HG03442 (cell line): ENCODE results near the gene HNRNPU.
A peak's percentile ranks its signal among the peaks of the same experiment; 100 is the strongest.

Experiments used
- ATAC-seq: cut with Tn5 transposase; IDR thresholded peaks from one replicate; pipeline ENCODE4 v1.9.1; 2021; ENCODE audit warnings: mild to moderate bottlenecking, moderate library complexity; ENCODE audit not compliant: unreplicated experiment

The HNRNPU gene

DNA sequence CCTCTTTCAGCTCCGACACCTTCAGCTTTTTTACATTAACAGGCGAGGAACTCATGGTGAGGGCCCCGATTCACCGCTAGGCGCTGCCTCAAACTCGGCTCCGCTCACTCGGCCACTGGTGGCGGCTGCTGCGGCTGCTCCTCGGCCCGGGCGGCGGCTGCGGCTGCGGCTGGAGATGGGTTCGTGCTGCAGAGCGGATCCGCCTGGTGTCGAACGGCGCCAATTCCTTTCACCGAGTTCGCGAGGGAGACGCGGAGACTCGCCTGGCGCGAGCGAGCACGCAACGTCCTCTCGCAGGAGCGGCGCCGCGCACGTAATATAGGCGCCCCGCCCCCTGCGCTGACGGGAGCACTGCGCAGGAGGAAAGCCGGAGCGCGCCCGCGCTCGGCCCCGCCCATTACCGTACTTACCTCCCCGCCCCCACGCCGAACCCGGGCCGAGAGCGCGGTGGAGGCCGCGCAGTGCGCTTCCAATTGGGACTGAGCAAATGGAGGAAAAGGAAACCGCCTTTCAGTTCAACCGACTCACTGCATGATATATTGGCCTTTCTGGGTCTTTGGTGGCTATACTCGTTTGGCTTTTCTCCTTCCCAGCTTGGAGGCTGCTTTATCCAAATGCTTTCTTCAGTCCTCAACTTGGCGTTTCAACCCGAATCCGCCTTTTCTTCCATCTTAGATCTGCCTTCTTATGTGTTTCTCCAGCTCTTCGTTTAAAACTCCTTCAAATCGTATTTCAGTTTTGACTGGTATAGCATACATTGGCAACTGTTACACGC, at the start of gene HNRNPU:
Gene HNRNPU, minus strand, starts transcription at position 291 of the 775 bp plus-strand sequence. Its CDS starts 236 bp downstream, at position 55.
- ATAC-seq, result peak; percentile 65

DNA sequence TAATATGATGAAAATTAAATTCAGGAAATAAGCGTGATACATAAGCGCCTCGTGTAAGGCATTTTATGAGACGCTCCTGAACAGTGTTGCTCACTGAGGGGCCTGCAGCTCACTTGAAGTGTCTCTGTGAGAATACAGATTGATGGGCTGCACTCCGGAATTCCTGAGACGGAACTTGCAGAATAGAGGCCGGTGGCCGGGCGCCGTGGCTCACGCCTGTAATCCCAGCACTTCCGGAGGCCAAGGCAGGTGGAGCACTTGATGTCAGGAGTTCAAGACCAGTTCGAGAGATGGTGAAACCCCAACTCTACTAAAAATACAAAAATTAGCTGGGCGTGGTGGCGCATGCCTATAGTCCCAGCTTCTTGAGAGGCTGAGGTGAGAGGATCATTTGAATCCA, 49.5 kb upstream of the HNRNPU start:
- ATAC-seq, result no peak

DNA sequence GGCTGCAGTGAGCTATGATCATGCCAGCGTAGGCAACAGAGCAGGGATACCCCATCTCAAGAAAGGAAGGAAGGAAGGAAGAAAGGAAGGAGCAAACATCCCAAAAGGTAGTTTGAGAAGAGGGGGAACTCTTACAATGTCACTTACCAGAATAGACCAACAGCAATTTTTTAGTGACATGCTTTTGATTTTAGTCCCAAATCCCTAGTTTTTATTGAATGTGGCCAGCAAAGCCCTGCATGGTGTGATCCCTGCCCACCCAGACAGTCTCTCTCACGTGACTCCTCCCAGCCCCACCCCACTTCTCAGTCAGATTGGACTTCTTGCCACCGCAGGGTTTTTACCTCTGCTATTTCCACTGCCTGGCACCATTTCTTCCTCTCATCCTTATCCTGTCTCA, 39.8 kb upstream of the HNRNPU start:
- ATAC-seq, result no peak

DNA sequence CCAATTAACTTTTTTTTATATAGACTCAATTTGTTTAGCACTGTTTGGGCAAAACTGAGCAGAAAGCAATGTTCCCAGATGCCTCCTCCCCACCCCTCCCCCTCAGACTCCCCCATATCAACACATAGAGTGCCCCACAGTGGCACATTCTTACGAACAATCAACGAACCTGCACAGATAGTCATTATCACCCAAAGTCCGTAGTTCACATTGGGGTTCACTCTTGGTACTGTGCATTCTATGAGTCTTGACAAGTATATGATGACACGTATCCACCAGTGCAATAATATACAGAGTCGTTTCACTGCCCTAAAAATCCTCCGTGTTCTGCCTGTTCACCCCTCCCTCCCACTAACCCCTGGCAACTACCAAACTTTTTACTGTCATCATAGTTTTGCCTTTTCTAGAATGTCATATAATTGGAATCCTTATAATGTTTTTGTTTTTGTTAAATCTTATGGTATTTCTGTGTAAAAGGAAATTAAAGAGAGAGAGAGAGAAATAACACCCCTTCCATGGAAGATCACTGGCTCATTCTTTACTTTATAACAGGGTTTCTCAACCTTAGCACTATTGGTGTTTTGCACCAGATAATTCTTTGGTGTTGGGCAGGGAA, 37.2 kb upstream of the HNRNPU start:
- ATAC-seq, result no peak

DNA sequence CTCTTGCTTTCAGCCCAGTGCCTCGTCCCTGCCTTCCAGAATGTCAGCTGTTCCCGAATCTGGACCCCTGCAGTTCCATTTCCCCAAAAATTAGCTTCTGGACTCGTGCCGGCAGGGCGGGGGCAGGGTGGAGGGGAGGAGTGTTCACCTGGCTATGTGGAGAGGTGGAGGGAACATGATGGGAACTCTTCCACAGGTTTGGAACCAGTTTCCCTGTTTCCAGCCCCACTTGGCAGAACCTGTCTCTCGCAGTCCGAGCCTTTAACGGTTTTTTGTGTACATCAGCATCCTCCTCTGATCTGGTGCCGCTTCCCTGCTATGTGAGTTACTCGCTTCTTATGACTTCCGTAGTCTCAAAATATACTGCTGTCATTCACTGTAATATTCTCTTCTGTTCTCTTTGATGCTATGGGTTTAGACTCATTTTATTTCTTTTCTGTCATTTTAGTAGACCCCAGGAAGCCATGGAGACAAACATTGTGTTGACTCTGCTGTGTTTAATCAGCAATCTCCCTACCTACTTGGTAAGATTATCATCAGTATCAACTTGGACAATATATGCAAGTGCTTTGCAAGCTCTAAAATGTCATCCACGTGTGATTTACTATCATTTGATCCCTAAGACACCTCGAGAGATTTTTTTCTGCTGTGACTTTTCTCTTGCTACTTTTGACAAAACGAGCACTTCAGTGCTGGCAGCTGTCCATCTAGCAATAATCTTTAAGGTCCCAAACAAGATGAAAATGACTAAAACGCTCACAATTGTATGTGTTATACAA, 33.3 kb upstream of the HNRNPU start:
- no peak for ATAC-seq

DNA sequence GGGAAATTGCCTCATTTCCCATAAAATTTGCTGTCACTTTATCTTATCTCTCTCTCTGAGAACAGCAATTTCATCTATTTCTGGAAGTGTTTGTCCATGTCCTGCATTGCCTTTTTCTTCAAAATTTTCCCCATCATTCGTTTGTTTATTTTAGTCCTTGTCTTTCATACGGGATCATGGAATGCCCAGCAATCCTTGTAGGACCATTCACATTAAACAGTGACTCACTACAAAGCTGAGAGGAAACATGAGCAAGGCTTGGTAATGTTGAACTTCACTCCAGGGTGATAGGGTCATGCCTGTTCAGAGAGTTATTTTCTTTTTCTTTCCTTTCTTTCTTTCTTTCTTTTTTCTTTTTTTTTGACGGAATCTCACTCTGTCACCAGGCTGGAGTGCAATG, 32.2 kb upstream of the HNRNPU start:
- ATAC-seq, result no peak

DNA sequence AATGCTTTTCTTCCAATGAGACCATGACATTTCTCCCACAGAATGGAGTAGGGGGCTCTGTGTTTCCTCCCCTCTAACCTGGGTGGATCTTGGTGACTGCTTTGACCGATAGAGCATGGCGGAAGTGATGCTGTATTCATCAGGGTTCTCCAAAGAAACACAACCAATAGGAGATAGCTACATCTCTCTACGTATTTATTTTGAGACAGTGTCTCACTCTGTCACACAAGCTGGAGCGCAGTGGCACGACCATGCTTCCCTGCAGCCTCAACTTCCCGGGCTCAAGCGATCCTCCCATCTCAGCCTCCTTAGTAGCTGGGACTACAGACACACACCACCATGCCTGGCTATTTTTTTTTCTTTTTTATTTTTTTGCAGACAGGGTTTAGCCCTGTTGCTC, 29.5 kb upstream of the HNRNPU start:
- ATAC-seq, result no peak

DNA sequence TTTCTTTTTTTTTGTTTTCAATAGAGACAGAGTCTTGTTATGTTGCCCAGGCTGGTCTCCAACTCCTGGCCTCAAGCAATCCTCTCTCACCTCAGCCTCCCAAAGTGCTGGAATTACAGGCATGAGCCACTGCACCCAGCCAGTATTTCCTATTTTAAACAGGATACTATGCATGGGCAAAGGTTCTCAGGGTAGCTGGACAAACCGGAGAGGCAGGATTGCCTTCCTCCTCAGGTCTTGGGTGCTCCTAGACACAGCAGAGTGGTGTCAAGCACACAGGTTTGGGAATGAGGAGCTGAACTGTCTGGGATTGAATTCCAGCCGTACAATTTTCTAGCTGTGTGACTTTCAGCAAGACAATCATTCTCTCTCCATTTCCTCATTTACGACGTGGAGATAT, 22.9 kb upstream of the HNRNPU start:
- ATAC-seq, result no peak

DNA sequence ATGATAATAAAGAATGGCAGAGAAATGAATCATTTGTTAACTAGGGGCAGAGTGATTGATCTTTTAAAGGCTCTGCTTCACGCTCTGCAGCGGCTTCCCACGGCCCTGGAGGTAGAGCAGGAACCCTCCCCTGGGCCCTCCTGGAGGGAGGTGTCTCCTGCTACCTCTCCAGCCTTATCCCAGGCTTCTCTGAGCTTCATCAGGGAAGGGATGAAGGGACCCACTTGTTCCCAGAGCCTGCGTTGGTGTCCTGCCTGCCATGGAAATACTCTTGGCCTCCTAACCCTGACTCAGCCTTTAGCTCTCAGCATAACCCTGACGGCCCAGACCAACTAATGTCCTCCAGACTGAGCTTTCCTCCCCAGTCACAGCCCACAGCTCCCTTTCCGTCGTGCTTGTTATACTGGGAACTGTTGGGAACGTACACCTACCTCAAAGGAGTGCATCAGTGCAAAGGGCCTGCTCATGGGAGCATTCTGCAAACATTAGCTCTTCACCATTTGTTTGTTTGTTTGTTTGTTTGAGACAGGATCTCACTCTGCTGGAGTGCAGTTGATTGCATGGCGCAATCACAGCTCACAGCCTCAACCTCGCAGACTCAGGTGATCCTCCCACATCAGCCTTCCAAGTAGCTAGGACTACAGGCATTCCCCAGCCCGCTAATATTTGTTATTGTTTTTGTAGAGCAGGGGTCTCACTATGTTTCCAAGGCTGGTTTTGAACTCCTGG, 17.4 kb upstream of the HNRNPU start:
- no peak for ATAC-seq

DNA sequence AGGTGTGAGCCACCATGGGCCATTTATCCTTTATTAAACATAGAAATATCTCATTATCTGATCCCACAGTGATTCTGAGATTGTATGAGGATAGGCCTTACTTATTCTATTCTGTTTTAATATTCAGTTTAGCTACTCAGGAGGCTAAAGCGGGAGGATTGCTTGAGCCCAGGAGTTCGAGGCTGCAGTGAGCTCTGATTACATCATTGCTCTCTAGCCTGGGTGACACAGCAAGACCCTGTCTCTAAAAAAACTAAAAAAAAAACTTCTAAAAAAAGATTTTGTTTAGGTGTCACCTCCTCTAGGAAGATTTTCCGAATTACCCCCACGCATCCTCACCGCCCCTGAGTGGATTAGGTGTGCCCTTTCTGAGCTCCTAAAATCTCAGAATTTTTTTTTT, 14.3 kb upstream of the HNRNPU start:
- no peak for ATAC-seq

DNA sequence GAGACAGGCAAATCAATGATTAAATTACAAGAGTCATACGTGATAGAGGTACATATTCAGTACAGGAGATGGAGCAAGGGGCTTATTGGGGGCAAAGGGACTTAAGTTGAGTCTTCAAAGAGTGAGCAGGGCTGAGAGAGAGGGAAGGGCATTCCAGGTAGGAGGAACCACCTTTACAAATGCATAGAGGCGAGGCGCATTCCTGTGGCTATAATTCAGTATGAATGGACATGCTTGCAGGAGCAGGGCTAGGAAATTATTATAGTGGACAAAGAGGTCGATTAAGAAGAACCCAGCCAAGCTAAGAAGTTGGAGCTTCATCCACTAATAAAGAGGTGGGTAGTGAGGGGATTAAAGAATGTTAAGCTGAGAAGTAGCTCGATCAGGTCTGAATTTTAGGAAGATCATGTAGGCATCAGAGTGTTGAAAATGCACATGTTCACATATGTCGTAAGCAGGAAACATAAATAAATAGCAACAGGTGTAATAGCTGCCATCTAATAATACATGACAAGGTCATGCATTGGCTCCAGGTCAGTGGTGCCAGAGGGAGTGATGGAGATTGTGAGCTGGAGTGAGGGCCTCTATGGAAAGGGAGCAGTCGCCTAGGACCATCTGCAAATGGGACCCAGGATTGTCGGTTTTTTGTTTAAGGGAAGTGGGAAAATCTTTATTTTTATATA, 12.0 kb upstream of the HNRNPU start:
- no peak for ATAC-seq

DNA sequence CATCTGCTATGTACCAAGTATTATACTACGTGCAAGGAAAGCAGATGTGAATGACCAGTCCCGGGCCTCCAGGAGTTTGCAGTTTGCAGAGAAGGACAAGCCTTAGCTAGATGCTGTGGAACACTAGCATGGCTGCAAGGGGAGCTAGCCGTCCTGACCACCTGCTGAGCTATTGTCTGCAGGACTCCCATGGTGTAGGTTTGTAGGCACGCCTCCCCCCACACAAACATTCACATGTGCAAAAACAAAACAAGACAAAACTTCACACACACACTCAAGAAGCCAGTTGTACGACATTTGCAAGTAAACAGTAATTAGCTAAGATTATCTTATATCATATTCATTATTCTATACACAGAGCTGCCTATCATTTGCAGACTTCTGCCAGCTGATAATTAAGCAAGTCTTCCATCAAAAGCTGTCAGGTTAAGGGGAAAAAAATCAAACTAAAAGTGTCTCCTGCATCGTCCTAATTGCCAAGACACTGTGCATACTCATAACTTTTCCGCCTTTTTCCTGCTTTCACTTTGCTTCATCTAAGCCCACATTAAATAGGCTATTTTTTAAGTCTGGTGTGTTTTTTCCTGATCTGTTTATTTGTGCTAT, 10.7 kb upstream of the HNRNPU start:
- no peak for ATAC-seq

DNA sequence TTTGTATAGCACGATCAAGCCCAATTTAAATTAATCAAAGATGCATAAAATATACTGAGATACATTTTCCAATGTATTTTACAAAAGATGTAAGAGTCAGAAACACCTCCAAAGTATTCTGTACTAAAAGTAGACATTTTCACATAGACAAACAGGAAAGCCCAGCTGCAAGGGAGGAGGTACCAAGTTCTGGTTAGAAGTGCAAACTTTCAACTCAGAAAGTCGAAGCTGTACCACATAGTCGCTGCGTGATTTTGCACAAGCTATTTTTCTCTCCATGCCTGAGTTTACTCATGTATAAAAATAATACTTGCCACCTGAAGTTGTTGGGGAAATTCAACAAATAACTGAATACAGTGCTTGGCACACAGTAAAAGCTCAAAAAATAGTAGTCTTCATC, 5.6 kb upstream of the HNRNPU start:
- ATAC-seq, result no peak

DNA sequence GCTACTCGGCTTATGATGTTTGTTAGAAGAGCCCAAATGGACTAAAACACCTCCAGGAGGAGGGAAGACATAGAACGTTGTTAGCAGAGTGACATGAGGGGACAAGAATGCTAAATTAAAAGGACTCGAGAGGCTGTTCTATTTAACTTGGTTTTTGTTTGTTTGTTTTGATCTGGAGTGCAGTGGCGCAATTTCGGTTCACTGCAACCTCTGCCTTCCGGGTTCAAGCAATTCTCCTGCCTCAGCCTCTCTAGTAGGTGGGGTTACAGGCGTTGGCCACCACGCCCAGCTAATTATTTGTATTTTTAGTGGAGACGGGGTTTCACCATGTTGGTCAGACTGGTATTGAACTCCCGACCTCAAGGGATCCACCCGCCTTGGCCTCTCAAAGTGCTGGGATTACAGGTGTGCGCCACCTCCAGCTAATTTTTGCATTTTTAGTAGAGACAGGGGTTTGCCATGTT, 5.1 kb upstream of the HNRNPU start:
- no peak for ATAC-seq

DNA sequence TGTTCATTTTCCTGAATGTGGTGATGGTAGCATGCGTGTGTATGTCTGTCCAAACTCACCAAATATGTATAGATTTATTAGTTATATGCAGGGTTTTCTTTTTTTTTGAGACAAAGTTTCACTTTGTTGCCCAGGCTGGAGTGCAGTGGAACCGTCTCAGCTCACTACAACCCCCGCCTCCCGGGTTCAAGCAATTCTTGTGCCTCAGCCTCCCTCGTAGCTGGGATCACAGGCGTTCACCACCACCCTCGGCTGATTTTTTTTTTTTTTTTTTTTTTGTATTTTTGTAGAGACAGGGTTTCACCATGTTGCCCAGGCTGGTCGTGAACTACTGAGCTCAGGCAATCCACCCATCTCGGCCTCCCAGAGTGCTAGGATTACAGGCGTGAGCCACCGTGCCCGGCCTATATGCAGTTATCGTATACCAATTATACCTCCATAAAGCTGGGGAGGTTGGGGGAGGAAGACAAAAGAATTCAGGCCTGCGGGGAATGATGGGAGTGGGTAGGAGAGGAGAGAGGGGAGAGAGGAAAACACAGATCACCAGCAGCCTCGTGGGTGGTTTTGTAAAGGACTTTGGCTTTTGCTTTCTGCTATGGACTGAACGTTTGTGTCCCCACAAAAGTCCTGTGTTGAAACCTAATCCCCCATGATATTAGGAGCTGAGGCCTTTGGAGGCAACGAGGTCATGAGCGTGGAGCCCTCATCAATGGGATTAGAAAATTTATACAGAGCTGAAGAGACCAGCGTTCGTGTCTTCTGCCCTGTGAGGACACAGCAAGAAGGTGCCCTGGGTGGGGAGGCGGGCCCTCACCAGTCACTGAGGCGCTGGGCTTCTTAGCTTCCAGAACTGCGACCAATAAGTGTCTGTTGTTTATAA, 4.4 kb upstream of the HNRNPU start:
- no peak for ATAC-seq

DNA sequence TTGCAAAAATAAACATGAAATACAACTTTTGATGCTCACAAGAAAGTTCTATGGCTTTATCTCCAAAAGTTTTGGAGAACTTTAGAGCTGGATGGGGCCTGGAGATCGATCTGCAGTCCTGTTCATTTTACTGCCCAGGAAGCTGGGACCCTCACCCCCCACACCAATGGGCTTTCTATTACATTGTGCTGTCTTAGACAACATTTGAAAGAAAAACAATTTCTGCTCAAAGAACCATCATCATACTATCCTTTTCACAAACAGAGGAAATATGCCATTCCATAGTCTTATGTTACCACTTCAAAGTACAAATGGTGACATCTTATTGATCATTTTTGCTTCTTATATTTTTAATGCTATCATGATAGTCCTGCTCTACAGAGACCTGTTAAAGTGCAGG, 2.0 kb upstream of the HNRNPU start:
- no peak for ATAC-seq

DNA sequence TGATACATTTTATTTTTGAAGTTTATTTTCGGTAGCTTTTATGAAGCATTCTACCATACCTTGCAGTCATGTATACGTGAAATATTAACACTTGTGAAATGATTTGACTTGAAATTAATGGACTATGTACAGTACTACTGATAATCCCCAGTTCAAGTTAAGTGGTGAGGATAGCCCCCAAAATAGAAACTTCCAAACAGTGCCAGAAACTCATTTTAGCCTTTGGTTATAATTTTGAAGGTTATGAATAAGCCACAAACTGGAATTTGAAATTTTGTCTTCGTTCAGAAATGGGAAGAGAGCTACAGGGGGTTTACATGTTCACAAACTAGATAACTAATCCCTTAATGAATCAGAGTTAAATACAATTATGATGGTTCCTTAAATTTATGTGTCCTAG, 1.5 kb upstream of the HNRNPU start:
- ATAC-seq, result no peak

DNA sequence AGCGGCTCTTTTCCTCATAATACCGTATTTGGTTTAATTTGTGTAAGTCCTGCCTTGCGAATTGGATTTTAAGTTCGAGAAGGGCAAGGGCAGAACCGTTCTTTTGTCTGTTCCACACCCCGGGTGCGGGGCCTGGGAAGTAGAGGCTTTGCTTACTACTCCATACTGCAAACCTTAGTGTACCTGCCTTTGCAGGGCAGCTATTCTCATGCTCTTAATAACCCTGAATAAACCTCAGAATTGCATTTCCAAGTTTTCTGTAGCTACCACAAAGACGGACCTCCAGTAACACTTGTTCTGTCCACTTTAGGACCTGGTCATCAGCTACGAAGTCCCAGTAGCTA, 657 bp upstream of the HNRNPU start:
- no peak for ATAC-seq

DNA sequence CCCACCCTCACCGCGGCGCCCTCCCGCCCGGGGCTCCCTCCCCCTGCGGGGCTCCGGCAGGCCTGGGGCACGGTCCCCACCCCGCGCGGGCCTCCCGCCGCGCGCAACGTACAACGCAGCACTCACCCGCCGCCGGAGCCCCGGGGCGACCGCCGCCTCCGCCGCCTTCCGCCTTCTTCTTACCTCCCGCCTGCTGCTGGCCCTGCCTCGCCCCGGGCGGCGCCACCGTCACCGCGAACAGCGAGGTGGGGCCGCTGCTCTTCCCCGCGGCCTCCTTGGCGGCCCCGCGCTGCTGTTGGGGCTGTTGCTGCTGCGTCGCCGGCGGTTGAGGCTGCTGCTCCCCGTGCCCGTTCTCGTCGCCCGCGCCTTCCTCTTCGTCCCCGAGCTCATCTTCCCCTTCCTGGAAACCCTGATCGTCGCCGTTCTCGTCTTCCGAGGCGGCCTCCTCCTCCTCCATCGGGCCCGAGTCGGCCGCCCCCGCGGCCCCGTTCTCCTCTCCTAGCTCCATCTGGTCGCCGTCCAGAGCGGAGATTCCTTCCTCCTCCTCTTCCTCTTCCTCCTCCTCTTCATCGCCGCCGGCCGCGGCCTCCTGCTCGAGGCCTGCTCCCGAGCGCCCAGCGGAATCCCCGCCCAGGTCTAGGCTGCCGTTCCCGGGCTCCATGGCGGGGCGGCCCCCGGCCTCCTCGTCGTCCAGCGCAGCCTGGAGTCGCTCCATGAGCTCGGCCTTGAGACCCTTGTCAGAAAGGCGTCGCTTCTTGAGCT, 671 bp downstream of the HNRNPU start:
- ATAC-seq, result peak; percentile 2
